H1 (cell line): ENCODE measurements around the gene COX6A1. TPM values are rescaled to one million over a fixed set of nuclear protein-coding genes. Genes with fewer than 3 reads are reported as not detected.

Source experiments
- CHD7 ChIP-seq: fragments of 300-600 bp; sonication (generic); IDR thresholded peaks from 2 replicates; pipeline ENCODE4 v1.7.1; 2012; ENCODE audit warnings: low read length, moderate library complexity, mild to moderate bottlenecking, inconsistent platforms; ENCODE audit not compliant: insufficient replicate concordance
- MAFK ChIP-seq: IDR thresholded peaks from 2 replicates; pipeline ENCODE4 v1.6.1; 2012; ENCODE audit warnings: low read depth, mild to moderate bottlenecking, improper control_type of control experiment, low read length
- NANOG ChIP-seq: IDR thresholded peaks from 2 replicates; pipeline ENCODE4 v1.6.1; 2011; ENCODE audit warnings: low read length, low read depth, mild to moderate bottlenecking, inconsistent platforms; ENCODE audit not compliant: insufficient read depth, poor library complexity, severe bottlenecking
- POLR2AphosphoS5 ChIP-seq: IDR thresholded peaks from 2 replicates; pipeline ENCODE4 v1.6.1; 2011; ENCODE audit warnings: low read depth, low read length
- SIRT6 ChIP-seq: IDR thresholded peaks from one replicate; pipeline ENCODE4 v1.7.1; 2012; ENCODE audit warnings: low read length, inconsistent platforms
- YY1 ChIP-seq: IDR thresholded peaks from 2 replicates; pipeline ENCODE4 v1.6.1; 2011; ENCODE audit warnings: low read depth, mild to moderate bottlenecking, low read length
- polyA plus RNA-seq, 7 experiments: library from polyadenylated mRNA; depleted of rRNA in 3 of 7; stranded (reverse) in 5 of 7; unstranded in 2 of 7; fragments of >200 nt in 5 of 7; fragments of 200-250 nt in 2 of 7; gene quantifications; 1 replicate in 5 of 7; 2 replicates in 1 of 7; 4 replicates in 1 of 7; pipeline versions ENCODE4 v1.2.1 to v1.2.3, GENCODE V29; 2011 to 2013; ENCODE audit warnings: missing spikeins in 2 of 7, mixed read lengths in 2 of 7
- total RNA-seq: library from RNA; stranded (reverse); fragmentation: NEBNext Ultra II Directional; extraction: Animal tissue kit (Norgen Biotek cat#: 25700); gene quantifications from 2 replicates; pipeline ENCODE4 v1.2.1, GENCODE V29; 2021

Gene COX6A1
- total and polyA plus RNA-seq, 2 of the 8 experiments (the other 6 are each of a cell fraction or from before 2014, with no cell fraction given) = 437 to 2,792 TPM

GRCh38 chr12:120490325-120490724 lies 52.4 kb downstream of the COX6A1 start (continued):
- TF ChIP-seq NANOG (no peak), MAFK (no peak), POLR2AphosphoS5 (no peak), SIRT6 (no peak), YY1 (no peak), CHD7 (no peak)
